GM23338 (cell line): ENCODE measurements around the gene FRMD4A. TPM values are rescaled to one million over a fixed set of nuclear protein-coding genes. Genes with fewer than 3 reads are reported as not detected.

ENCODE experiments used
- ETS1 ChIP-seq: IDR thresholded peaks from 2 replicates; pipeline ENCODE4 v1.6.1; 2016; ENCODE audit warnings: antibody characterized with exemption
- EZH2 ChIP-seq: fragments of 200-600 bp; sonication (generic); IDR thresholded peaks from one replicate; pipeline ENCODE4 v1.8.0; 2017; ENCODE audit warnings: antibody characterized with exemption, mild to moderate bottlenecking, low read depth; ENCODE audit not compliant: unreplicated experiment
- JUNB ChIP-seq: IDR thresholded peaks from one replicate; pipeline ENCODE4 v1.6.1; 2016; ENCODE audit warnings: antibody characterized with exemption; ENCODE audit not compliant: unreplicated experiment
- REST ChIP-seq: IDR thresholded peaks from one replicate; pipeline ENCODE4 v1.6.1; 2018; ENCODE audit warnings: antibody characterized with exemption; ENCODE audit not compliant: unreplicated experiment
- ZNF462 ChIP-seq: fragments of 250-450 bp; sonication (Bioruptor Pico); IDR thresholded peaks from 2 replicates; pipeline ENCODE4 v1.5.0; 2020; ENCODE audit warnings: mild to moderate bottlenecking, moderate library complexity
- polyA plus RNA-seq: library from polyadenylated mRNA; unstranded; fragments of >200 nt; fragmentation: Nextera tagmentation; extraction: Ambion mirVana; gene quantifications from 2 replicates; pipeline ENCODE4 v1.2.1, GENCODE V29; 2016
- total RNA-seq: library from RNA; depleted of rRNA; stranded (reverse); fragments of >200 nt; shearing (Covaris generic); gene quantifications from 2 replicates; pipeline ENCODE4 v1.2.3, GENCODE V29; 2014

The FRMD4A gene
- total and polyA plus RNA-seq, 2 experiments from 2014 or later = 14.0 to 20.1 TPM

GRCh38 chr10:13637894-13638293, 692.8 kb downstream of the FRMD4A start (continued):
- TF ChIP-seq ZNF462 (no peak), JUNB (no peak), EZH2 (no peak), ETS1 (no peak), REST (no peak)
